ENCODE data around the gene HAGHL. TPM values are rescaled to one million over a fixed set of nuclear protein-coding genes. Genes with fewer than 3 reads are reported as not detected.
A peak's percentile ranks its signal among the peaks of the same experiment; 100 is the strongest.

The HAGHL gene
- total and polyA plus RNA-seq, 2 of the 8 experiments (the other 6 are each of a cell fraction or from before 2014, with no cell fraction given): 26.6 to 26.9 TPM

DNA sequence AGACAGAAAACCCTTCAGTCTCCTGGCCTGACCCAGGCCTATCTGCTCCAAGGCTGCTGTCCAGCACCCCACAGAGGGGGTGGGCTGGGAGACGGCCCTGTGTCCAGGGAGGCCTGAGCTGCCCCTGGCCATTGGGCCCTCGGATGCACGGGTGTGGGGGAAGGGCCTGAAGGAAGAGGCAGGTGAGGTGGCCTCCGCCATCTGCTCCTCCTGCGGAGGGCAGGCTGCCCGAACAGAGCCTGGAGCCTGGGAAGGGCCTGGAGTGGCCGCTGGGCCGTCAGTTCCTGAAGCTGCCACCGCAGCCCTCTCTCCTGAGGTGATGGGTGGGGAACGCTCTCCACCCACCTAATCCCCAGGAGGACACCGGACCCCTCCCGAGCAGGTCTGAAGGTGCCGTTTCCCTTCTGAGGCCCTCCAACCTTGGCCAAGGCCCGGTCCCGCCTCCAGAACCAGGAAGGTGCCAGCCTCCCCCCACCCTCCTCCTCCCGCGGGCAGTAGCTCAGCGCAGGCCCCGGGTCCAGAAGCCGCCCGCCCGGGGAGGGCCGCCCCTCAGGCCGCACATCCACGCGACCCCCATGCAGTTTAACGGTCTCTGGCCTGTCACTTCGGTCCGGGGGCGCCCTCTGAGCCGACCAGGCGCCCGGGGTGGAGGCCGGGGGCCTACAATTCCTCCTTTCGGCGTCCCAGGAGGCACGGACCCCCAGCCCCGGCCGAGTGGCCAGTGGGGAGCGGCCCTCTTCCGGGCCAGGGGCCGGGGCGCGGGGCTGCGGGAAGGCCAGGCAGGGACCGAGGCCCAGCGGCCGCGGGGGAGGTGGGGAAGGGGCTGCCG, 22.1 kb upstream of the HAGHL start:
- no peak overlapping the region for H2BK12ac ChIP-seq (ENCODE audit: low read depth, low read length)
- H2AK5ac ChIP-seq (ENCODE audit: low read depth, low read length): no peak overlapping the region
- no peaks in the 10 kb centered on the region for H3K36me3 ChIP-seq (ENCODE audit: control insufficient read depth in 2 of 4, insufficient read depth in 4 of 4, low read length in 3 of 4)
- H3K4me2 ChIP-seq (ENCODE audit: insufficient read depth in 1 of 2, low read depth in 2 of 2, low read length in 2 of 2): peak overlapping the region; percentile 56 to 66; a peak in 3 of 4 replicates
- no peak overlapping the region for H2BK5ac ChIP-seq (ENCODE audit: low read depth, low read length)
- DNase-seq (ENCODE audit: low read depth in 1 of 2, low spot score in 2 of 2): peak in 1 of 2 experiments; percentile 58
- H3K14ac ChIP-seq (ENCODE audit: insufficient read length): no peak overlapping the region
- H3K9me3 ChIP-seq (ENCODE audit: insufficient read depth in 2 of 2, low read depth in 1 of 2, low read length in 1 of 2): no peaks in the 10 kb centered on the region
- peaks cover 12% of the 10 kb centered on the region; the same call in 1 of the 2 replicates for H3K23me2 ChIP-seq (ENCODE audit: low read depth, low read length)
- ChIA-PET CTCF (ENCODE audit: partially characterized antibody) (interaction anchor here (1.1 to 33.4 kb wide), 6 partner anchors 8 to 80 kb away, joined by 3 to 977 read pairs (median 4); partner anchors contain the start of genes ANTKMT, CCDC78, CIAO3 and HAGHL), POLR2A (ENCODE audit: partially characterized antibody) (interaction anchor here (1.1 to 4.5 kb wide), 7 partner anchors 9 to 96 kb away, joined by 3 to 30 read pairs (median 5); partner anchors contain the start of genes ANTKMT, CCDC78, GNG13 and WDR24)
- no peak overlapping the region for H4K5ac ChIP-seq (ENCODE audit: insufficient read length, low read depth, low read length)
- no peak overlapping the region for H2BK15ac ChIP-seq (ENCODE audit: low read length)
- peaks cover 0 to 9% (median 3%) of the 10 kb centered on the region in 4 experiments; a peak in 4 of 7 replicates for H3K4me1 ChIP-seq (replicated peaks in 1 of 4; ENCODE audit: control insufficient read depth in 3 of 4, insufficient read depth in 4 of 4, low read length in 3 of 4)
- no peak overlapping the region for H2BK120ac ChIP-seq (replicated peaks; ENCODE audit: low read depth, low read length)
- no peak for FAIRE-seq
- no peak overlapping the region for H2BK20ac ChIP-seq (ENCODE audit: low read length)
- H3K79me2 ChIP-seq (ENCODE audit: control insufficient read depth in 1 of 2, insufficient read depth in 2 of 2, low read length in 2 of 2): no peaks in the 10 kb centered on the region
- no peak overlapping the region for H3K9ac ChIP-seq (replicated peaks in 1 of 4; ENCODE audit: extremely low read depth in 1 of 4, low read depth in 3 of 4, low read length in 3 of 4)
- peaks cover 61 to 93% (median 85%) of the 10 kb centered on the region in 4 experiments for H3K27me3 ChIP-seq (replicated peaks in 1 of 4; ENCODE audit: control insufficient read depth in 3 of 4, extremely low read depth in 1 of 4, insufficient read depth in 3 of 4, low read length in 3 of 4)
- H3K79me1 ChIP-seq (ENCODE audit: low read depth, low read length): no peaks in the 10 kb centered on the region
- no peak overlapping the region; the same call in 1 of the 2 replicates for H4K8ac ChIP-seq (ENCODE audit: extremely low read depth, insufficient read depth, low read length)
- no peak overlapping the region for H3K18ac ChIP-seq (ENCODE audit: extremely low read depth, low read length)
- no peak overlapping the region for H3K4ac ChIP-seq (replicated peaks; ENCODE audit: insufficient read length, low read depth, low read length)
- peak overlapping the region in 3 of 4 experiments; percentile 17 to 56 (median 34); a peak in 3 of 8 replicates for H3K4me3 ChIP-seq (ENCODE audit: extremely low read depth in 1 of 4, insufficient read depth in 2 of 4, low read depth in 3 of 4, low read length in 4 of 4)
- no peak overlapping the region for H3K27ac ChIP-seq (ENCODE audit: low read depth, low read length)
- H4K20me1 ChIP-seq (replicated peaks in 1 of 2; ENCODE audit: control insufficient read depth in 1 of 2, insufficient read depth in 2 of 2, low read length in 2 of 2): peaks cover 8 to 30% of the 10 kb centered on the region in 2 experiments
- WGBS, 2 experiments (ENCODE audit: extremely low coverage in 1 of 2, insufficient coverage in 1 of 2, insufficient read length in 1 of 2, insufficient replicate concordance in 2 of 2, low coverage in 1 of 2, low lambda C conversion rate in 2 of 2, missing lambda C conversion rate in 1 of 2): 41% methylated on average over 24 of the region's 50 CpGs; no CpG with 5 or more reads in 1 of the 2 experiments
- no peak overlapping the region for H3K56ac ChIP-seq (replicated peaks; ENCODE audit: insufficient read length, low read depth, low read length)
- no peak overlapping the region for H3K23ac ChIP-seq (ENCODE audit: insufficient read length)
- H2AFZ ChIP-seq (ENCODE audit: low read length): no peak overlapping the region
- no peak overlapping the region for H4K91ac ChIP-seq (replicated peaks; ENCODE audit: insufficient read length, low read length)
- TF ChIP-seq GABPA (IDR thresholded peaks at IDR 0.05; ENCODE audit: borderline replicate concordance, insufficient read depth, low read length): 0 out of 2 replicates have a peak, but pooled peaks have one; percentile 46
- TF ChIP-seq TCF12 (IDR thresholded peaks at IDR 0.05; ENCODE audit: low read depth, low read length): no peak
- TF ChIP-seq, protein P1, sequence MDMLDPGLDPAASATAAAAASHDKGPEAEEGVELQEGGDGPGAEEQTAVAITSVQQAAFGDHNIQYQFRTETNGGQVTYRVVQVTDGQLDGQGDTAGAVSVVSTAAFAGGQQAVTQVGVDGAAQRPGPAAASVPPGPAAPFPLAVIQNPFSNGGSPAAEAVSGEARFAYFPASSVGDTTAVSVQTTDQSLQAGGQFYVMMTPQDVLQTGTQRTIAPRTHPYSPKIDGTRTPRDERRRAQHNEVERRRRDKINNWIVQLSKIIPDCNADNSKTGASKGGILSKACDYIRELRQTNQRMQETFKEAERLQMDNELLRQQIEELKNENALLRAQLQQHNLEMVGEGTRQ (IDR thresholded peaks at IDR 0.05; ENCODE audit: low read length): no peak
- TF ChIP-seq BACH1 (IDR thresholded peaks at IDR 0.05; ENCODE audit: low read length): no peak
- TF ChIP-seq ZNF274 (IDR thresholded peaks at IDR 0.05; ENCODE audit: borderline replicate concordance, extremely low read depth, low read length): no peak
- no peak for TF ChIP-seq RXRA (IDR thresholded peaks at IDR 0.05; ENCODE audit: insufficient read depth, low read depth, low read length)
- no peak for TF ChIP-seq TAF7 (optimal IDR thresholded peaks at IDR 0.05; ENCODE audit: borderline replicate concordance, low read depth, low read length)
- TF ChIP-seq SIX5 (IDR thresholded peaks at IDR 0.05; ENCODE audit: low read depth, low read length): no peak
- no peak for TF ChIP-seq BRCA1 (IDR thresholded peaks at IDR 0.05; ENCODE audit: low read depth, low read length)
- no peak for TF ChIP-seq SP2 (IDR thresholded peaks at IDR 0.05; ENCODE audit: low read length)

Data from H1 (cell line).